HCT116 (cell line): Measurements from ENCODE around the gene RGS7. TPM values are rescaled to one million over a fixed set of nuclear protein-coding genes. Genes with fewer than 3 reads are reported as not detected.

Source experiments
- ATAC-seq: fragments of 200-7000 bp; cut with Tn5 transposase; 2 replicates; pipeline ENCODE4 v1.9.1; 2020; ENCODE audit warnings: mild to moderate bottlenecking, moderate library complexity
- BruUV-seq: library from RNA; stranded (reverse); fragments of 400-500 nt; replicated peaks from 2 replicates; lab custom pipeline; 2021; lab: Mats Ljungman, UMichigan
- CTCF ChIA-PET: fragments of 300-600 bp; sonication (Branson Sonifier 250); formaldehyde crosslinking; loops from one replicate; lab custom pipeline; 2021; ENCODE audit warnings: antibody characterized with exemption; lab: Charles Lee
- POLR2A ChIA-PET: fragments of 300-600, 350-600 bp; sonication (Branson Sonifier 250); formaldehyde crosslinking; loops from one replicate; lab custom pipeline; 2021; ENCODE audit warnings: antibody characterized with exemption; lab: Charles Lee
- RAD21 ChIA-PET, 2 experiments: fragments of 300-600 bp; sonication (Branson Sonifier 250); formaldehyde crosslinking; loops; one replicate each; lab custom pipeline; 2023; ENCODE audit warnings: low total read pairs in 2 of 2; ENCODE audit not compliant: uncharacterized antibody in 2 of 2, unreplicated experiment in 2 of 2, low non-redundant PET in 1 of 2; lab: Charles Lee
- DNase-seq: peaks from one replicate; pipeline ENCODE4 v3.0.0-alpha.2; 2010; ENCODE audit warnings: low read depth, low spot score
- H2AFZ ChIP-seq: fragments of 200-600 bp; shearing (Covaris generic), sonication (generic); 2 replicates; pipeline ENCODE4 v1.6.1; 2017; ENCODE audit warnings: low read depth, mixed run types, mixed read lengths, antibody characterized with exemption, low read length; ENCODE audit not compliant: poor library complexity, severe bottlenecking
- H3K27ac ChIP-seq: 2 replicates; pipeline ENCODE4 v1.5.1; 2012; ENCODE audit warnings: low read depth, low read length
- H3K27me3 ChIP-seq: fragments of 200-600 bp; sonication (generic); 2 replicates; pipeline ENCODE4 v1.6.1; 2016; ENCODE audit warnings: mixed run types, low read length, mixed read lengths; ENCODE audit not compliant: insufficient read depth
- H3K36me3 ChIP-seq, 2 experiments: fragments of 200-500 bp in 1 of 2; fragments of 200-600 bp in 1 of 2; sonication (Bioruptor generic) in 1 of 2; sonication (generic) in 1 of 2; 2 replicates each; pipeline versions ENCODE4 v1.5.1 to v1.6.1; 2014 to 2016; ENCODE audit warnings: low read length in 2 of 2, inconsistent platforms in 1 of 2, mixed read lengths in 1 of 2, mixed run types in 1 of 2; ENCODE audit not compliant: insufficient read depth in 2 of 2, control insufficient read depth in 1 of 2
- H3K4me1 ChIP-seq, 2 experiments: fragments of 200-600 bp in 1 of 2; sonication (generic) in 1 of 2; 2 replicates each; pipeline versions ENCODE4 v1.5.1 to v1.6.1; 2012 to 2017; ENCODE audit warnings: low read length in 2 of 2, inconsistent platforms in 1 of 2, mild to moderate bottlenecking in 1 of 2, mixed read lengths in 1 of 2, mixed run types in 1 of 2, moderate library complexity in 1 of 2; ENCODE audit not compliant: insufficient read depth in 2 of 2, control insufficient read depth in 1 of 2
- H3K4me2 ChIP-seq: fragments of 200-600 bp; sonication (generic); 2 replicates; pipeline ENCODE4 v1.6.1; 2017; ENCODE audit warnings: mixed run types, low read length, mixed read lengths
- H3K4me3 ChIP-seq, 2 experiments: fragments of 200-600 bp in 1 of 2; sonication (generic) in 1 of 2; replicated peaks in 1 of 2; 2 replicates each; pipeline ENCODE4 v1.5.1; 2011 to 2016; ENCODE audit warnings: low read length in 2 of 2, control low read depth in 1 of 2, low read depth in 1 of 2, mild to moderate bottlenecking in 1 of 2, mixed read lengths in 1 of 2, mixed run types in 1 of 2
- H3K79me2 ChIP-seq: fragments of 200-600 bp; sonication (generic); 2 replicates; pipeline ENCODE4 v1.6.1; 2017; ENCODE audit warnings: mild to moderate bottlenecking, mixed run types, low read length, moderate library complexity, mixed read lengths; ENCODE audit not compliant: insufficient read depth
- H3K9ac ChIP-seq: fragments of 200-600 bp; sonication (generic); 2 replicates; pipeline ENCODE4 v1.6.1; 2016; ENCODE audit warnings: low read length, mixed read lengths
- H3K9me2 ChIP-seq: fragments of 200-600 bp; sonication (generic), shearing (Covaris generic); 2 replicates; pipeline ENCODE4 v1.6.1; 2017; ENCODE audit warnings: mixed run types, mild to moderate bottlenecking, moderate library complexity; ENCODE audit not compliant: insufficient read depth
- H3K9me3 ChIP-seq, 2 experiments: fragments of 200-500 bp in 1 of 2; fragments of 200-600 bp in 1 of 2; sonication (Bioruptor generic) in 1 of 2; sonication (generic) in 1 of 2; 2 replicates each; pipeline ENCODE4 v1.6.1; 2014 to 2017; ENCODE audit warnings: low read length in 2 of 2, mixed read lengths in 2 of 2, inconsistent platforms in 1 of 2, low read depth in 1 of 2, mild to moderate bottlenecking in 1 of 2, mixed run types in 1 of 2, moderate library complexity in 1 of 2; ENCODE audit not compliant: control insufficient read depth in 1 of 2, insufficient read depth in 1 of 2
- H4K20me1 ChIP-seq: fragments of 200-600 bp; sonication (generic), shearing (Covaris generic); 2 replicates; pipeline ENCODE4 v1.6.1; 2017; ENCODE audit warnings: mixed run types, mild to moderate bottlenecking, moderate library complexity; ENCODE audit not compliant: insufficient read depth
- CBX3 ChIP-seq: IDR thresholded peaks from 2 replicates; pipeline ENCODE4 v1.6.1; 2012; ENCODE audit warnings: low read depth
- CEBPB ChIP-seq: IDR thresholded peaks from 2 replicates; pipeline ENCODE4 v1.6.1; 2012; ENCODE audit warnings: low read depth
- EGR1 ChIP-seq: IDR thresholded peaks from 2 replicates; pipeline ENCODE4 v1.6.1; 2012; ENCODE audit warnings: low read depth
- ELF1 ChIP-seq: IDR thresholded peaks from 2 replicates; pipeline ENCODE4 v1.6.1; 2012; ENCODE audit warnings: low read depth, borderline replicate concordance
- EZH2 ChIP-seq: fragments of 200-600 bp; sonication (generic); IDR thresholded peaks from 2 replicates; pipeline ENCODE4 v1.6.1; 2017; ENCODE audit warnings: antibody characterized with exemption, mixed run types
- EZH2phosphoT487 ChIP-seq: fragments of 200-600 bp; IDR thresholded peaks from 2 replicates; pipeline ENCODE4 v1.6.1; 2018; ENCODE audit warnings: antibody characterized with exemption, borderline replicate concordance
- FOSL1 ChIP-seq: IDR thresholded peaks from 2 replicates; pipeline ENCODE4 v1.6.1; 2012; ENCODE audit warnings: low read depth
- JUND ChIP-seq: IDR thresholded peaks from 2 replicates; pipeline ENCODE4 v1.6.1; 2012
- POLR2AphosphoS5 ChIP-seq: IDR thresholded peaks from 2 replicates; pipeline ENCODE4 v1.6.1; 2011; ENCODE audit warnings: mild to moderate bottlenecking, low read depth, low read length, moderate library complexity
- RAD21 ChIP-seq: IDR thresholded peaks from 2 replicates; pipeline ENCODE4 v1.6.1; 2012; ENCODE audit warnings: low read depth, mild to moderate bottlenecking
- SIN3A ChIP-seq: IDR thresholded peaks from 2 replicates; pipeline ENCODE4 v1.6.1; 2012; ENCODE audit warnings: low read depth
- SRF ChIP-seq: IDR thresholded peaks from 2 replicates; pipeline ENCODE4 v1.6.1; 2012; ENCODE audit warnings: low read depth
- YY1 ChIP-seq: IDR thresholded peaks from 2 replicates; pipeline ENCODE4 v1.6.1; 2011; ENCODE audit warnings: low read length, low read depth, moderate library complexity, mild to moderate bottlenecking; ENCODE audit not compliant: insufficient replicate concordance; ENCODE audit errors: extremely low read depth
- ZFX ChIP-seq: fragments of 450-650 bp; IDR thresholded peaks from 2 replicates; pipeline ENCODE4 v1.6.1; 2017
- ZNF274 ChIP-seq: fragments of 200-500 bp; sonication (Bioruptor generic); IDR thresholded peaks from 2 replicates; pipeline ENCODE4 v1.6.1; 2014; ENCODE audit warnings: mild to moderate bottlenecking, low read depth, low read length, inconsistent platforms
- intact Hi-C: fragments of 100-400 bp; cut with micrococcal nuclease; formaldehyde crosslinking; loops from 2 replicates; pipeline ENCODE4 v1.10.0; 2022
- total RNA-seq: library from RNA; stranded (reverse); gene quantifications from one replicate; pipeline ENCODE4 v1.2.1, GENCODE V29; 2021; ENCODE audit not compliant: unreplicated experiment
- TF ChIP-seq, protein P1 (sequence below): IDR thresholded peaks from 2 replicates; pipeline ENCODE4 v1.6.1; 2012
- TF ChIP-seq, protein P2 (sequence below), 3 experiments: fragments of 200-600 bp in 1 of 3; sonication (generic) in 1 of 3; IDR thresholded peaks in 2 of 3; conservative IDR thresholded peaks in 1 of 3; 2 replicates each; pipeline ENCODE4 v1.5.1; 2012 to 2017; ENCODE audit warnings: low read depth in 2 of 3, low read length in 2 of 3, antibody characterized with exemption in 1 of 3, borderline replicate concordance in 1 of 3, control low read depth in 1 of 3, mild to moderate bottlenecking in 1 of 3, mixed read lengths in 1 of 3, mixed run types in 1 of 3, moderate library complexity in 1 of 3; ENCODE audit not compliant: insufficient read depth in 1 of 3
- TF ChIP-seq, protein P3 (sequence below): IDR thresholded peaks from 2 replicates; pipeline ENCODE4 v1.6.1; 2011; ENCODE audit warnings: mild to moderate bottlenecking, low read length, moderate library complexity; ENCODE audit not compliant: insufficient replicate concordance; ENCODE audit errors: extremely low read depth

RGS7 gene
- total RNA-seq, 1 experiment from 2014 or later, result not detected

DNA sequence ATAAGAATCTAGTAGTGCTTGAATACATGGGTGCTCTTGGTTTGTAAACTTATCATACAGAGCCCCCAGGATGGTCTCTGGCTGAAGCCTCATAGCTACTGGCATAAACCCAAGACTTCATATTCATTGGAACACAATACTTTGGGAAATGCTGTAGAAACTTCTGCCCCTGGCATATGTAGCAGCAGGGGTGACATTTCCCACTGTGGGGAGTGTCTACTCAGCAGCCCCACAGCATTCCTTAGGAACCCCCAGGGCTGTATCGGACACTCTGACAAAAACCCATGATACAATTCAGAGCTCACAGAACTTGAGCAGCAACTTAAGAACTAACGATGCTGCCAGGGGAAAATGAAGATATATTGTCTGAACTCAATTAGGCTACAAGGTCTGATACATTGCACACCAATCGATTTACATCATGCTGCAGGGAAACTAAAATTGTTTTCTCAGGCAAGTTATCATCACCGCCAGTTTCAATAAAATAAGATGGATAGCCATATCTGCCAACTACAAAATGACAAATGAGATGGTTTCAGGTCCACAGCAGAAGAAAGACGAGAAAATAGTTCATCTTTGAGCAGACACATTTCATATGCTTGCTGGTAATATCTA, 564.0 kb downstream of the RGS7 start:
- intact Hi-C loops, result no loop called here
- ATAC-seq, result no peak
- Histone ChIP-seq H3K4me2 (no peak overlapping the region), H3K9ac (no peak overlapping the region), H2AFZ (no peak overlapping the region), H3K27ac (no peak overlapping the region), H3K4me1 (no peaks in the 10 kb centered on the region), H3K4me3 (no peak overlapping the region), H3K36me3 (no peaks in the 10 kb centered on the region), H3K9me3 (peaks cover 0 to 15% of the 10 kb centered on the region in 2 experiments; a peak in 2 of 4 replicates), H3K9me2 (no peaks in the 10 kb centered on the region), H4K20me1 (no peaks in the 10 kb centered on the region), H3K79me2 (no peaks in the 10 kb centered on the region), H3K27me3 (no peaks in the 10 kb centered on the region)
- DNase-seq, result no peak
- no TSS peak for BruUV-seq
- CTCF ChIA-PET, result no interaction called here
- POLR2A ChIA-PET, result no interaction called here
- RAD21 ChIA-PET, result no interaction called here
- TF ChIP-seq, protein P1, sequence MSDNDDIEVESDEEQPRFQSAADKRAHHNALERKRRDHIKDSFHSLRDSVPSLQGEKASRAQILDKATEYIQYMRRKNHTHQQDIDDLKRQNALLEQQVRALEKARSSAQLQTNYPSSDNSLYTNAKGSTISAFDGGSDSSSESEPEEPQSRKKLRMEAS, result no peak
- TF ChIP-seq, protein P2, sequence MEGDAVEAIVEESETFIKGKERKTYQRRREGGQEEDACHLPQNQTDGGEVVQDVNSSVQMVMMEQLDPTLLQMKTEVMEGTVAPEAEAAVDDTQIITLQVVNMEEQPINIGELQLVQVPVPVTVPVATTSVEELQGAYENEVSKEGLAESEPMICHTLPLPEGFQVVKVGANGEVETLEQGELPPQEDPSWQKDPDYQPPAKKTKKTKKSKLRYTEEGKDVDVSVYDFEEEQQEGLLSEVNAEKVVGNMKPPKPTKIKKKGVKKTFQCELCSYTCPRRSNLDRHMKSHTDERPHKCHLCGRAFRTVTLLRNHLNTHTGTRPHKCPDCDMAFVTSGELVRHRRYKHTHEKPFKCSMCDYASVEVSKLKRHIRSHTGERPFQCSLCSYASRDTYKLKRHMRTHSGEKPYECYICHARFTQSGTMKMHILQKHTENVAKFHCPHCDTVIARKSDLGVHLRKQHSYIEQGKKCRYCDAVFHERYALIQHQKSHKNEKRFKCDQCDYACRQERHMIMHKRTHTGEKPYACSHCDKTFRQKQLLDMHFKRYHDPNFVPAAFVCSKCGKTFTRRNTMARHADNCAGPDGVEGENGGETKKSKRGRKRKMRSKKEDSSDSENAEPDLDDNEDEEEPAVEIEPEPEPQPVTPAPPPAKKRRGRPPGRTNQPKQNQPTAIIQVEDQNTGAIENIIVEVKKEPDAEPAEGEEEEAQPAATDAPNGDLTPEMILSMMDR (IDR thresholded peaks at IDR 0.05 in 2 of 3, conservative IDR thresholded peaks at IDR 0.05 in 1 of 3; ENCODE audit: borderline replicate concordance in 1 of 3, insufficient read depth in 1 of 3, low read depth in 2 of 3, low read length in 2 of 3), result no peak
- no peak for TF ChIP-seq YY1
- TF ChIP-seq, protein P3, sequence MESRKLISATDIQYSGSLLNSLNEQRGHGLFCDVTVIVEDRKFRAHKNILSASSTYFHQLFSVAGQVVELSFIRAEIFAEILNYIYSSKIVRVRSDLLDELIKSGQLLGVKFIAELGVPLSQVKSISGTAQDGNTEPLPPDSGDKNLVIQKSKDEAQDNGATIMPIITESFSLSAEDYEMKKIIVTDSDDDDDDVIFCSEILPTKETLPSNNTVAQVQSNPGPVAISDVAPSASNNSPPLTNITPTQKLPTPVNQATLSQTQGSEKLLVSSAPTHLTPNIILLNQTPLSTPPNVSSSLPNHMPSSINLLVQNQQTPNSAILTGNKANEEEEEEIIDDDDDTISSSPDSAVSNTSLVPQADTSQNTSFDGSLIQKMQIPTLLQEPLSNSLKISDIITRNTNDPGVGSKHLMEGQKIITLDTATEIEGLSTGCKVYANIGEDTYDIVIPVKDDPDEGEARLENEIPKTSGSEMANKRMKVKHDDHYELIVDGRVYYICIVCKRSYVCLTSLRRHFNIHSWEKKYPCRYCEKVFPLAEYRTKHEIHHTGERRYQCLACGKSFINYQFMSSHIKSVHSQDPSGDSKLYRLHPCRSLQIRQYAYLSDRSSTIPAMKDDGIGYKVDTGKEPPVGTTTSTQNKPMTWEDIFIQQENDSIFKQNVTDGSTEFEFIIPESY, result no peak
- no peak for TF ChIP-seq SIN3A
- no peak for TF ChIP-seq EGR1
- no peak for TF ChIP-seq JUND
- TF ChIP-seq ZFX, result no peak
- TF ChIP-seq POLR2AphosphoS5, result no peak
- no peak for TF ChIP-seq RAD21
- no peak for TF ChIP-seq ZNF274
- TF ChIP-seq EZH2, result no peak
- no peak for TF ChIP-seq SRF
- no peak for TF ChIP-seq ELF1
- TF ChIP-seq CBX3, result no peak
- TF ChIP-seq CEBPB, result no peak
- TF ChIP-seq FOSL1, result no peak
- no peak for TF ChIP-seq EZH2phosphoT487
